Neuronal stem cell (in vitro differentiated cells): Measurements from ENCODE around the gene GALNT14.

Experiments used
- DNase-seq: peaks from one replicate; pipeline ENCODE4 v3.0.0-alpha.2; 2013; ENCODE audit warnings: low spot score
- H2AFZ ChIP-seq: one replicate; pipeline ENCODE4 v1.6.1; 2013; ENCODE audit warnings: mild to moderate bottlenecking, low read length, inconsistent platforms
- H2AK5ac ChIP-seq: 2 replicates; pipeline ENCODE4 v1.6.1; 2013; ENCODE audit warnings: low read depth, mild to moderate bottlenecking, inconsistent platforms, low read length, moderate library complexity, mixed read lengths
- H2BK120ac ChIP-seq: 2 replicates; pipeline ENCODE4 v1.6.1; 2013; ENCODE audit warnings: low read depth, mild to moderate bottlenecking, inconsistent platforms, low read length, moderate library complexity, mixed read lengths
- H2BK12ac ChIP-seq: one replicate; pipeline ENCODE4 v1.6.1; 2013; ENCODE audit warnings: low read length, inconsistent platforms
- H2BK15ac ChIP-seq: 2 replicates; pipeline ENCODE4 v1.6.1; 2013; ENCODE audit warnings: mild to moderate bottlenecking, low read length, inconsistent platforms, mixed read lengths
- H2BK5ac ChIP-seq: one replicate; pipeline ENCODE4 v1.6.1; 2013; ENCODE audit warnings: inconsistent platforms, mild to moderate bottlenecking, low read length, moderate library complexity
- H3K14ac ChIP-seq: one replicate; pipeline ENCODE4 v1.6.1; 2013; ENCODE audit warnings: low read length, inconsistent platforms
- H3K18ac ChIP-seq: 2 replicates; pipeline ENCODE4 v1.6.1; 2013; ENCODE audit warnings: low read length, inconsistent platforms
- H3K23ac ChIP-seq: 2 replicates; pipeline ENCODE4 v1.6.1; 2013; ENCODE audit warnings: low read depth, mild to moderate bottlenecking, mixed read lengths, low read length, inconsistent platforms; ENCODE audit not compliant: poor library complexity
- H3K27ac ChIP-seq: replicated peaks from 3 replicates; pipeline ENCODE4 v1.5.1; 2013; ENCODE audit warnings: low read length, inconsistent platforms
- H3K27me3 ChIP-seq, 3 experiments: 2 replicates each; pipeline ENCODE4 v1.6.1; 2013; ENCODE audit warnings: low read length in 3 of 3, mild to moderate bottlenecking in 2 of 3, inconsistent platforms in 1 of 3, low read depth in 1 of 3, mixed read lengths in 1 of 3, moderate library complexity in 1 of 3; ENCODE audit not compliant: control insufficient read depth in 3 of 3, insufficient read depth in 3 of 3
- H3K36me3 ChIP-seq, 2 donors: replicated peaks in 1 of 2; 2 replicates each; pipeline ENCODE4 v1.6.1; 2013; ENCODE audit warnings: low read length in 2 of 2; ENCODE audit not compliant: control insufficient read depth in 2 of 2, insufficient read depth in 2 of 2
- H3K4ac ChIP-seq: 2 replicates; pipeline ENCODE4 v1.6.1; 2013; ENCODE audit warnings: inconsistent platforms, mild to moderate bottlenecking, low read length, moderate library complexity
- H3K4me1 ChIP-seq, 2 donors: 1 replicate in 1 of 2; 2 replicates in 1 of 2; pipeline ENCODE4 v1.6.1; 2013; ENCODE audit warnings: low read length in 2 of 2, low read depth in 1 of 2; ENCODE audit not compliant: control insufficient read depth in 2 of 2, insufficient read depth in 1 of 2
- H3K4me2 ChIP-seq: one replicate; pipeline ENCODE4 v1.6.1; 2013; ENCODE audit warnings: mild to moderate bottlenecking, low read length, inconsistent platforms; ENCODE audit not compliant: insufficient read depth, poor library complexity, severe bottlenecking
- H3K4me3 ChIP-seq, 2 donors: 2 replicates each; pipeline ENCODE4 v1.5.1; 2013; ENCODE audit warnings: low read length in 2 of 2, mild to moderate bottlenecking in 2 of 2, inconsistent platforms in 1 of 2, moderate library complexity in 1 of 2
- H3K79me1 ChIP-seq: one replicate; pipeline ENCODE4 v1.6.1; 2013; ENCODE audit warnings: low read depth, mild to moderate bottlenecking, inconsistent platforms, low read length, moderate library complexity
- H3K9ac ChIP-seq: one replicate; pipeline ENCODE4 v1.6.1; 2013; ENCODE audit warnings: mild to moderate bottlenecking, low read depth, low read length, inconsistent platforms; ENCODE audit not compliant: poor library complexity
- H3K9me3 ChIP-seq, 2 donors: replicated peaks in 1 of 2; 2 replicates each; pipeline versions ENCODE3 to v1.6.1; 2013; ENCODE audit warnings: low read length in 2 of 2, mild to moderate bottlenecking in 2 of 2, inconsistent platforms in 1 of 2, low read depth in 1 of 2, mixed read lengths in 1 of 2, moderate library complexity in 1 of 2; ENCODE audit not compliant: control insufficient read depth in 2 of 2, insufficient read depth in 1 of 2
- H4K8ac ChIP-seq: one replicate; pipeline ENCODE4 v1.6.1; 2013; ENCODE audit warnings: low read depth, mild to moderate bottlenecking, inconsistent platforms, low read length, moderate library complexity
- H4K91ac ChIP-seq: one replicate; pipeline ENCODE4 v1.6.1; 2013; ENCODE audit warnings: low read length, low read depth, mild to moderate bottlenecking, inconsistent platforms; ENCODE audit not compliant: poor library complexity
- WGBS, 2 donors: extraction: QIAGEN DNeasy Blood & Tissue Kit; methylation state at CpG; one replicate each; pipeline ENCODE4 v1.1.7; 2013; ENCODE audit warnings: missing lambda C conversion rate in 2 of 2, mixed read lengths in 1 of 2; ENCODE audit not compliant: insufficient read length in 2 of 2, insufficient replicate concordance in 1 of 2; ENCODE audit errors: extremely low coverage in 2 of 2; 5-methylcytosine and 5-hydroxymethylcytosine counted together

The GALNT14 gene

GRCh38 chr2:30990176-30990575 lies 148.1 kb downstream of the GALNT14 start:
- Histone ChIP-seq H3K9ac (no peak overlapping the region), H2BK12ac (no peak overlapping the region), H3K27me3 (no peaks in the 10 kb centered on the region), H3K36me3 (no peaks in the 10 kb centered on the region), H3K27ac (no peak overlapping the region), H3K4me1 (peaks cover 0 to 4% of the 10 kb centered on the region in 2 donors), H2BK5ac (no peak overlapping the region), H3K23ac (no peak overlapping the region), H3K18ac (no peak overlapping the region), H3K4me2 (no peak overlapping the region), H2AFZ (no peak overlapping the region), H2BK15ac (no peak overlapping the region), H3K79me1 (no peaks in the 10 kb centered on the region), H3K4me3 (no peak overlapping the region), H4K91ac (no peak overlapping the region), H2BK120ac (no peak overlapping the region), H2AK5ac (no peak overlapping the region), H3K4ac (no peak overlapping the region), H4K8ac (no peak overlapping the region), H3K9me3 (no peaks in the 10 kb centered on the region), H3K14ac (no peak overlapping the region)
- no peak for DNase-seq
- no CpG with 5 or more reads among the region's 2 CpGs for WGBS, 2 donors

- no CpG with 5 or more reads among the region's 1 CpG for WGBS, 2 donors
- no peak overlapping the region for H3K4me2 ChIP-seq
Measured at GRCh38 chr2:30989746-30990145, 148.5 kb downstream of the GALNT14 start.

GRCh38 chr2:30987566-30987965 lies 150.7 kb downstream of the GALNT14 start:
- Histone ChIP-seq H3K9ac (no peak overlapping the region), H2BK12ac (no peak overlapping the region)

More at GRCh38 chr2:30989746-30990145, 148.5 kb downstream of the GALNT14 start:
- Histone ChIP-seq H2BK12ac (no peak overlapping the region), H3K27ac (no peak overlapping the region), H3K9ac (no peak overlapping the region), H3K14ac (no peak overlapping the region), H3K4ac (no peak overlapping the region), H3K79me1 (no peaks in the 10 kb centered on the region), H3K9me3 (no peaks in the 10 kb centered on the region), H2AK5ac (no peak overlapping the region), H2AFZ (no peak overlapping the region), H3K36me3 (no peaks in the 10 kb centered on the region), H2BK5ac (no peak overlapping the region), H3K23ac (no peak overlapping the region), H3K18ac (no peak overlapping the region), H3K4me1 (peaks cover 0 to 4% of the 10 kb centered on the region in 2 donors), H3K27me3 (no peaks in the 10 kb centered on the region), H3K4me3 (no peak overlapping the region), H2BK120ac (no peak overlapping the region), H4K8ac (no peak overlapping the region), H2BK15ac (no peak overlapping the region), H4K91ac (no peak overlapping the region)
- no peak for DNase-seq

GRCh38 chr2:30986231-30986580 lies 152.0 kb downstream of the GALNT14 start:
- H3K4me2 ChIP-seq, result no peak overlapping the region
- H3K9me3 ChIP-seq, result no peaks in the 10 kb centered on the region
- H3K4ac ChIP-seq, result no peak overlapping the region
- no peak overlapping the region for H3K9ac ChIP-seq
- no peak overlapping the region for H2BK120ac ChIP-seq
- no peak overlapping the region for H3K27ac ChIP-seq
- H2BK15ac ChIP-seq, result no peak overlapping the region
- no peak overlapping the region for H3K14ac ChIP-seq
- H3K23ac ChIP-seq, result no peak overlapping the region
- no peaks in the 10 kb centered on the region for H3K79me1 ChIP-seq
- H3K4me1 ChIP-seq, result peaks cover 0 to 11% of the 10 kb centered on the region in 2 donors
- no peak overlapping the region for H4K91ac ChIP-seq
- no peak overlapping the region for H3K4me3 ChIP-seq
- no peak for DNase-seq
- no CpG with 5 or more reads among the region's 5 CpGs for WGBS, 2 donors
- H2BK12ac ChIP-seq, result no peak overlapping the region
- H4K8ac ChIP-seq, result no peak overlapping the region
- H3K18ac ChIP-seq, result no peak overlapping the region
- no peaks in the 10 kb centered on the region for H3K36me3 ChIP-seq
- no peak overlapping the region for H2AK5ac ChIP-seq
- H2BK5ac ChIP-seq, result no peak overlapping the region
- H2AFZ ChIP-seq, result no peak overlapping the region
- no peaks in the 10 kb centered on the region for H3K27me3 ChIP-seq

More at GRCh38 chr2:30987566-30987965, 150.7 kb downstream of the GALNT14 start:
- no CpG with 5 or more reads among the region's 6 CpGs for WGBS, 2 donors
- H2AK5ac ChIP-seq, result no peak overlapping the region
- H2BK120ac ChIP-seq, result no peak overlapping the region
- no peak overlapping the region for H3K18ac ChIP-seq
- H3K4ac ChIP-seq, result no peak overlapping the region
- H2BK15ac ChIP-seq, result no peak overlapping the region
- peaks cover 0 to 5% of the 10 kb centered on the region in 2 donors for H3K4me1 ChIP-seq
- H3K4me2 ChIP-seq, result no peak overlapping the region
- no peaks in the 10 kb centered on the region for H3K79me1 ChIP-seq
- no peak overlapping the region for H2AFZ ChIP-seq
- no peak overlapping the region for H3K14ac ChIP-seq
- DNase-seq, result no peak
- H3K27me3 ChIP-seq, result no peaks in the 10 kb centered on the region
- no peak overlapping the region for H4K8ac ChIP-seq
- no peak overlapping the region for H4K91ac ChIP-seq
- no peaks in the 10 kb centered on the region for H3K36me3 ChIP-seq
- H2BK5ac ChIP-seq, result no peak overlapping the region
- H3K27ac ChIP-seq, result no peak overlapping the region
- no peak overlapping the region for H3K4me3 ChIP-seq
- H3K9me3 ChIP-seq, result no peaks in the 10 kb centered on the region
- no peak overlapping the region for H3K23ac ChIP-seq
